Stimulated activated CD4-positive, alpha-beta T cell treated with anti-CD3 and anti-CD28 coated beads, Interleukin-1b, Interleukin-23, amount 100 ng/mL, for 24 hours (primary cell): ENCODE data around the gene CASD1.

Source experiments
- DNase-seq, 4 experiments: peaks; one replicate each; pipeline ENCODE4 v3.0.0-alpha.2; 2020; ENCODE audit warnings: low read depth in 4 of 4, low spot score in 1 of 4

The CASD1 gene

GRCh38 chr7:94512735-94513564, 3.3 kb downstream of the CASD1 start:
- no peak for DNase-seq

GRCh38 chr7:94513565-94513860, 3.9 kb downstream of the CASD1 start:
- DNase-seq: no peak

GRCh38 chr7:94514140-94514889, 4.7 kb downstream of the CASD1 start:
- no peak for DNase-seq

- no peak for DNase-seq
These were observed 5.3 kb downstream of the CASD1 start for GRCh38 chr7:94514917-94515316.

GRCh38 chr7:94525923-94526322, 16.3 kb downstream of the CASD1 start:
- no peak for DNase-seq

GRCh38 chr7:94529516-94529915, 19.9 kb downstream of the CASD1 start:
- no peak for DNase-seq

- no peak for DNase-seq
These were observed 20.5 kb downstream of the CASD1 start for GRCh38 chr7:94530109-94530508.

GRCh38 chr7:94532676-94533075, 23.1 kb downstream of the CASD1 start:
- no peak for DNase-seq

GRCh38 chr7:94540428-94540827, 30.8 kb downstream of the CASD1 start:
- DNase-seq: no peak

GRCh38 chr7:94547126-94547525, 37.5 kb downstream of the CASD1 start:
- no peak for DNase-seq

GRCh38 chr7:94556028-94556427, 46.4 kb downstream of the CASD1 start:
- no peak for DNase-seq

GRCh38 chr7:94557215-94557614, 47.6 kb downstream of the CASD1 start:
- no peak for DNase-seq

- DNase-seq: no peak
These were observed 50.4 kb downstream of the CASD1 start for GRCh38 chr7:94559972-94560371.

GRCh38 chr7:94561841-94562514, 52.4 kb downstream of the CASD1 start:
- no peak for DNase-seq

- no peak for DNase-seq
These were observed 52.9 kb downstream of the CASD1 start for GRCh38 chr7:94562525-94562924.

- DNase-seq: no peak
These were observed 55.8 kb downstream of the CASD1 start for GRCh38 chr7:94565247-94565894.

GRCh38 chr7:94567396-94567795, 57.8 kb downstream of the CASD1 start:
- DNase-seq: no peak

GRCh38 chr7:94571816-94572215, 62.2 kb downstream of the CASD1 start:
- no peak for DNase-seq

- no peak for DNase-seq
These were observed 66.0 kb downstream of the CASD1 start for GRCh38 chr7:94575646-94576045.

- no peak for DNase-seq
These were observed 66.7 kb downstream of the CASD1 start for GRCh38 chr7:94576316-94576715.

- no peak for DNase-seq
These were observed 67.7 kb downstream of the CASD1 start for GRCh38 chr7:94577357-94577756.

- no peak for DNase-seq
These were observed 69.0 kb downstream of the CASD1 start for GRCh38 chr7:94578614-94579013.
